Mononuclear cell (primary cell): Measurements from ENCODE around the gene RAD51D. TPM values are rescaled to one million over a fixed set of nuclear protein-coding genes. Genes with fewer than 3 reads are reported as not detected.
"Not testable (repeated sequence)": the region's sequence is repeated elsewhere in the genome, so short reads cannot be mapped to it uniquely, and the experiment has no call there.

Experiments
- H3K27me3 ChIP-seq: 2 replicates; pipeline ENCODE4 v1.6.0; 2011; ENCODE audit warnings: low read length, control low read depth; ENCODE audit not compliant: insufficient read depth
- H3K4me1 ChIP-seq: 2 replicates; pipeline ENCODE4 v1.5.1; 2011; ENCODE audit warnings: mild to moderate bottlenecking, low read length, control low read depth; ENCODE audit not compliant: insufficient read depth
- H3K4me3 ChIP-seq: 2 replicates; pipeline ENCODE4 v1.5.1; 2011; ENCODE audit warnings: mild to moderate bottlenecking, low read length, moderate library complexity
- H3K9me3 ChIP-seq: 2 replicates; pipeline ENCODE4 v1.5.1; 2011; ENCODE audit warnings: low read depth, mild to moderate bottlenecking, control low read depth, low read length
- total RNA-seq: library from RNA; depleted of rRNA; stranded (reverse); fragments of >200 nt; gene quantifications from one replicate; pipeline ENCODE4 v1.2.3, GENCODE V29; 2012

Gene RAD51D
- total RNA-seq, 1 donor: 2.5 TPM

- no peaks in the 10 kb centered on the region for H3K9me3 ChIP-seq
- no peaks in the 10 kb centered on the region for H3K4me1 ChIP-seq
- H3K27me3 ChIP-seq: no peaks in the 10 kb centered on the region
- H3K4me3 ChIP-seq: no peak overlapping the region
Measured at GRCh38 chr17:35127751-35128514, 8.3 kb upstream of the RAD51D start.

GRCh38 chr17:35121315-35121714, 1.7 kb upstream of the RAD51D start, which contains the start of gene FNDC8:
Gene FNDC8 (plus strand): TSS chr17:35121615. CDS start chr17:35121694, 79 bp downstream.
- Histone ChIP-seq H3K27me3 (no peaks in the 10 kb centered on the region), H3K4me3 (no peak within 1 kb of the TSS), H3K4me1 (peaks cover 22% of the 10 kb centered on the region), H3K9me3 (no peaks in the 10 kb centered on the region)

GRCh38 chr17:35117984-35118383, 1.7 kb downstream of the RAD51D start:
- Histone ChIP-seq H3K9me3 (no peaks in the 10 kb centered on the region), H3K27me3 (no peaks in the 10 kb centered on the region), H3K4me1 (peaks cover 22% of the 10 kb centered on the region), H3K4me3 (no peak overlapping the region)

GRCh38 chr17:35116845-35117244, 2.8 kb downstream of the RAD51D start:
- H3K27me3 ChIP-seq: no peaks in the 10 kb centered on the region
- peaks cover 22% of the 10 kb centered on the region for H3K4me1 ChIP-seq
- no peak overlapping the region for H3K4me3 ChIP-seq
- H3K9me3 ChIP-seq: no peaks in the 10 kb centered on the region

- not testable (repeated sequence) for H3K4me1 ChIP-seq, H3K4me3 ChIP-seq, H3K9me3 ChIP-seq, H3K27me3 ChIP-seq
Measured at GRCh38 chr17:35110791-35111190, 8.9 kb downstream of the RAD51D start.

- Histone ChIP-seq H3K4me3 (no peak overlapping the region), H3K27me3 (no peaks in the 10 kb centered on the region), H3K9me3 (no peaks in the 10 kb centered on the region), H3K4me1 (peaks cover 12% of the 10 kb centered on the region)
Measured at GRCh38 chr17:35104844-35105450, 14.7 kb downstream of the RAD51D start.

GRCh38 chr17:35103271-35103670, 16.4 kb downstream of the RAD51D start:
- Histone ChIP-seq H3K27me3 (no peaks in the 10 kb centered on the region), H3K4me1 (peaks cover 12% of the 10 kb centered on the region), H3K9me3 (no peaks in the 10 kb centered on the region), H3K4me3 (no peak overlapping the region)

- no peak overlapping the region for H3K4me3 ChIP-seq
- no peaks in the 10 kb centered on the region for H3K27me3 ChIP-seq
- H3K4me1 ChIP-seq: peaks cover 4% of the 10 kb centered on the region
- no peaks in the 10 kb centered on the region for H3K9me3 ChIP-seq
Measured at GRCh38 chr17:35101725-35102124, 17.9 kb downstream of the RAD51D start.

GRCh38 chr17:35101036-35101435, 18.6 kb downstream of the RAD51D start:
- Histone ChIP-seq H3K27me3 (no peaks in the 10 kb centered on the region), H3K4me3 (no peak overlapping the region)

GRCh38 chr17:35099908-35100307, 19.8 kb downstream of the RAD51D start:
- Histone ChIP-seq H3K27me3 (no peaks in the 10 kb centered on the region), H3K4me1 (peaks cover 7% of the 10 kb centered on the region), H3K4me3 (no peak overlapping the region), H3K9me3 (no peaks in the 10 kb centered on the region)

More at GRCh38 chr17:35101036-35101435, 18.6 kb downstream of the RAD51D start:
- Histone ChIP-seq H3K9me3 (no peaks in the 10 kb centered on the region), H3K4me1 (peaks cover 4% of the 10 kb centered on the region)

- Histone ChIP-seq H3K4me1 (peaks cover 11% of the 10 kb centered on the region), H3K4me3 (no peak overlapping the region), H3K27me3 (no peaks in the 10 kb centered on the region), H3K9me3 (no peaks in the 10 kb centered on the region)
Measured at GRCh38 chr17:35097776-35098175, 21.9 kb downstream of the RAD51D start.

GRCh38 chr17:35095741-35096140, 23.9 kb downstream of the RAD51D start:
- H3K9me3 ChIP-seq: no peaks in the 10 kb centered on the region
- peaks cover 10% of the 10 kb centered on the region for H3K4me1 ChIP-seq
- H3K4me3 ChIP-seq: no peak overlapping the region
- H3K27me3 ChIP-seq: no peaks in the 10 kb centered on the region

GRCh38 chr17:35094902-35095301, 24.8 kb downstream of the RAD51D start:
- H3K4me1 ChIP-seq: peaks cover 13% of the 10 kb centered on the region
- no peaks in the 10 kb centered on the region for H3K9me3 ChIP-seq
- H3K27me3 ChIP-seq: no peaks in the 10 kb centered on the region
- H3K4me3 ChIP-seq: no peak overlapping the region

GRCh38 chr17:35090707-35091106, 29.0 kb downstream of the RAD51D start:
- not testable (repeated sequence) for H3K27me3 ChIP-seq, H3K4me3 ChIP-seq, H3K9me3 ChIP-seq
- H3K4me1 ChIP-seq: peaks cover 37% of the 10 kb centered on the region

GRCh38 chr17:35089586-35090296, 29.9 kb downstream of the RAD51D start:
- no peaks in the 10 kb centered on the region for H3K27me3 ChIP-seq
- peak overlapping the region; percentile 50 for H3K4me3 ChIP-seq
- H3K9me3 ChIP-seq: no peaks in the 10 kb centered on the region
- peaks cover 33% of the 10 kb centered on the region for H3K4me1 ChIP-seq
